GM21526 (cell line): Measurements from ENCODE around the gene ABCA3.

Experiments
- ATAC-seq: cut with Tn5 transposase; IDR thresholded peaks from one replicate; pipeline ENCODE4 v1.9.1; 2021; ENCODE audit warnings: moderate library complexity; ENCODE audit not compliant: unreplicated experiment, low FRiP score

The ABCA3 gene

DNA sequence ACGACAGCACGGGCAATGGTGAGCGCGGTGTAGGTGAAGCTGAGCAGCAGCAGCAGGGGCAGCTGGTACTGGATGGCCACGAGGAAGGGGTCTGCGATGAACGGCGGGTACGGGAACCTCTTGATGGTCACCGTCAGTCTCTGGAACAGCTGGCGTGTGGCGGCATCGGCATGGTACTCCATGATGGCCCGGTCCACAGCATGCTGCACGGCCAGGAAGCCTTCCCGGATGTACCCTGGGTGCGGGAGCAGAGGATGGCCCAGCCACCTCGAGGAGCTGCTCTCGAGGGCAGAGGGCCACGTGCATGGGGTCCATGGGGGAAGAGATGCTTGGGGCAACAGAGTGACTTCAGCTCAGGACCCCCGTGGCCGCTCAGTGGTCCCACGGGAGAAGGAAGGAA, 20.9 kb downstream of the ABCA3 start:
- no peak for ATAC-seq

GRCh38 chr16:2317231-2318020, 23.1 kb downstream of the ABCA3 start:
- no peak for ATAC-seq

GRCh38 chr16:2308089-2308962, 32.2 kb downstream of the ABCA3 start:
- no peak for ATAC-seq

- ATAC-seq: no peak
Measured at GRCh38 chr16:2299915-2300192, 40.7 kb downstream of the ABCA3 start.

DNA sequence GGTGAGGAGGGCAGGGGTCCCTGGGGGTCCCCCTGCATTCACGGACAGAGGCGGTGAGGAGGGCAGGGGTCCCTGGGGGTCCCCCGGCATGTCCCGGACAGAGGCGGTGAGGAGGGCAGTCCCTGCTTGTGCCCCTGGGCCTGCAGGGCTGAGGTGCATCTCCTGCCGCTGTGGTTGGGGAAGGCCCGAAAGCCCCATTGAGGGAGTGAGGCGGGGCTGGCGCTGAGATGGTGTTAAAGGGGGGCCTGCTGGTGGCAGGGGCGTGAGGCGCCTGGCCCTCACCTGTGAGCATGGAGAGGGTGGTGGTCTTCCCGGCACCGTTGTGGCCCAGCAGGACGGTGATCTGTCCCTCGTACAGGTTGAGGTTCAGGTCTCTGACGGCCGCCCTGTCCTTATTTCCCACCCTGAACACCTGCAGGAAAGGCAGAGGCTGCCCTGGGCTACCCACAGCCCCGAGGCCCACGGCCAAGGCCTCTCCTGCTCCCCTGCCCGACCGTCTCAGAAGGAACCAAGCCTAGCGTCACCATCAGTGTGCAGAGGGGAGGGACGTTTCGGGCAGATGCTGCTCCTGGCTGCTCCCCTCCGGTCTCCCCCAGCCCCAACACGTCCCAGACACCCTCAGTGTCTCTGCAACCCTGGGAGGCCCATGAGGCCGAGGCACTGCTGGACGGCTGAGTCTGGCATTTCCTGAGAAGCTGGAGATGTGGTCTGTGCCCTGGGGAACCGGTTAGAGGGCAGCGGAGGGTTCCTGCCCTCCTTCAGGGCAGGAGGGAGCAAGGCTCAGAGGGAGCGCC, 41.2 kb downstream of the ABCA3 start:
- no peak for ATAC-seq

GRCh38 chr16:2298621-2299020, 41.9 kb downstream of the ABCA3 start:
- no peak for ATAC-seq

GRCh38 chr16:2297506-2297860, 43.0 kb downstream of the ABCA3 start:
- no peak for ATAC-seq

GRCh38 chr16:2296661-2297505, 43.6 kb downstream of the ABCA3 start:
- ATAC-seq: no peak

DNA sequence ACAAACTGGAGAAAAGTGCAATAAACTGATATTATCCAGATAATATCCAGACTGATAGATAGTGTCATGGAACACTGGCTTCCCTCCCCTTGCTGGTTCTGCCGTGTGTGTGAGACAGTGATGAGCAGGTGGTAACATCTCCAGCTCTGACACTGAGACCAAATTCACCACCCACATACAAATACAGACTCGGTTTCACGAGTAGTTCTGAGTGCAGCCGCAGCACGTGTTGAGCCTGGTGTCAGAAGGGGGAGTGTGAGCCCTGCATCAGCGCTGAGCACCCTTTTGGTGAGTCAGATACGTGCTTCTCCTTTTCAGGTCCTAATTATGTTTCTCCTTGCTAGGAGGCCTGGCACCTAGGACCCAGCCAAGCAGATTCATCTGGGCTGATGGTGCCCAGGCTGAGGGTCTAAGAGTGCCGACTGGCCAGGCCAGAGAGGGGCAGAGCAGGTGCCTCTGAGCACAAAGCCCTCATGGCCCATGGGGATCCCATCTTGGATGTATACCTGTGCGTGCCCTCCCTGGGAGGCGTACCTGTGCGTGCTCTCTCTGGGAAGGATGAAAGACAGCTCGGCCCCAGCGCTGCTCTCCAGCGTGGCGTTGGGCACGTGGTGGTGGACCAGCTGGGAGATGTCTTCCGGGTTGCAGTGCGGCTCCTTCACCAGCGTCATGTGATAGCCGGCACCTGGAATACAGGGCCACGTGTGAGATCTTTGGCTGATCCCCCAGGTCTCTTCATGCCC, 45.3 kb downstream of the ABCA3 start:
- peak; percentile 65 for ATAC-seq

GRCh38 chr16:2292221-2292620, 48.3 kb downstream of the ABCA3 start:
- ATAC-seq: no peak

DNA sequence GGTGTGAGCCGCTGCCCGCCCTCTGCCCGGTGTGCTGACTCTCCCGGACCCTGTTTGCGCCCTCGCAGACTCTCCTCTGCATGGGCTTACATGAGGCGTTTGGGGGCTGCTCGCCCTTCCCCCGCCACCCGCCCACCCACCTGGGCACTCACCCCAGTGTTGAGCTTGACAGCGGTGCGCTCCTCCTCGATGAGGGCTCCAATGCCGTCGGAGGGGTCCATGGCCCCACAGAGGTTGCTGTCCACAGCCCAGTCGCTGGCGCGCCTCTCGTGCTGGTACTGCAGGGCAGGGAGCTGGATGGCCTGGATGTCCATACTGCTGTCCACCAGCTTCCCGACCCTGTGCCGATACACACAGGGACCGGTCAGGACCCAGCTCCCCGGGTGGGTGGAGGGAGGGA, 51.2 kb downstream of the ABCA3 start:
- no peak for ATAC-seq

GRCh38 chr16:2288726-2289125, 51.8 kb downstream of the ABCA3 start:
- ATAC-seq: no peak

DNA sequence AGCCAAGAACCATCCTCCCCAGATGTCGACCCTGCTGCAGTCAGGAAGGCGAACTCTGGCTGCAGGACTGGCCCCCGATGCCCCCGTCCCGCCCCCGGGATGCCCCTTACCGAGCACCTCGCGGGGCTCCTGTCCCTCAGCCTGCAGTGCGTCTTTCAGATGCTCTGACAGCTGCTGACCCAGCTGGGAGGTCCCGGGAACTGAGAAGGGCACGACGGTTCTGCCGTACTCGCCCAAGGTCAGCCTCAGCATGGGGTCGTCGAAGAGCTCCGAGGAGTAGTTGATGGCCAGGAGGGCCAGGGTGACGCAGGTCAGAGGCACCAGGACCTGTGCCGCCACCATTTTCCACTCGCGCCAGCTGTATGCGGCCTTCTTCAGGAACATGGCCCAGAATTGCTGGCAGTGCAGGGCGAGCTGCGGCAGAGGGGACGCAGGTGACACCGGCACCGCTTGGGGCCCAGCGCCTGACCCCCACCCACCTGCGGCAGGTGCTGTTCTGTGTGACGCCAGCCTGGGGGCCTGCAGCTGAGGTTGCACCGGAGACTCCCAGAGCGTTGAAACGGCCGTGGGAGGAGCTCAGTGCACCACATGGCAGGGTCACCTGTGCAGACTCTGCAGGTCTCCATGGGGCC, 52.5 kb downstream of the ABCA3 start:
- ATAC-seq: no peak

- no peak for ATAC-seq
Measured at GRCh38 chr16:2286550-2286949, 54.0 kb downstream of the ABCA3 start.

- no peak for ATAC-seq
Measured at GRCh38 chr16:2285731-2286191, 54.8 kb downstream of the ABCA3 start.

GRCh38 chr16:2284797-2285576, 55.5 kb downstream of the ABCA3 start:
- no peak for ATAC-seq

DNA sequence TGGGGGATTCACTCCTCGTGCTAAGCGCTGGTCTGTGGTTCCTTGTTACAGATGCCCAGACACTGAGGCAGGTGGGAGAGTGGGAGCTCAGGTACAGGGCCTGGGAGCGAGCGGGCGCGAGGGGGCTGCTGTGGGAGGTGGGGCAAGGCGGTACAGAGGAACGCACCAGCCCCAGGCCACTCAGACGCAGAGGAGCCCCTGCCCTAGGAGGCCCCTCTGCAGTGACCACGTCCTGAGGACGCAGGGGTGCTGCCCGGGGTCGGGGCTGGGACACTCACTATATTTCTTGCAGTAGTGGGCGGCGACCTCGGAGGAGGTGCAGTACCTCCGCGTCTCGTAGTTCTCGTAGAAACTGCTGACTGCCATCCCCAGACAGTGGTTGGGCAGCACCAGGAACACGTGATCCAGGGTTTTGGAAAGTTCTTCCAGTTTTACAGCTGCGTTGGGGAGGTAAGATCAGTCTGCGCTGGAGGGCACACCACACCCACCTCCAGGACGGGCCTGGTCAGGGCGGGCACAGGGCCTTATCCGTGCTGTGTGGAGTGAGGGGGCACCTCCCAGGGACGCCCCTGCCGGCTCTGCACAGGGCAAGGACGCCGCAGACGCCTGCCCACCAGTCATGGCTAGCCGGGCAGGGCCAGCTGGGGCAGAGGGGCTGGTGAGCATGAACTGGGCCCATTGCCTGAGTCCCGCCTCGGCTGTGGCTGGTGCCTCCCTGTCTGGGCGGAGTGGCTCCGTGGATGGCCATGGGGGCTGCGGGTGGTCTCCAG, 56.3 kb downstream of the ABCA3 start:
- no peak for ATAC-seq
